Fibroblast of lung (primary cell): ENCODE data around the gene PID1.

Experiments
- EZH2 ChIP-seq: IDR thresholded peaks from 2 replicates; pipeline ENCODE4 v1.5.1; 2012; ENCODE audit warnings: low read length, control low read depth, mild to moderate bottlenecking; ENCODE audit errors: missing control alignments
- TF ChIP-seq, protein P1 (sequence below), 2 donors: IDR thresholded peaks in 1 of 2; conservative IDR thresholded peaks in 1 of 2; 1 replicate in 1 of 2; 2 replicates in 1 of 2; pipeline ENCODE4 v1.5.1; 2011 to 2012; ENCODE audit warnings: low read length in 2 of 2, control low read depth in 1 of 2, inconsistent platforms in 1 of 2, low read depth in 1 of 2, mild to moderate bottlenecking in 1 of 2

DNA sequence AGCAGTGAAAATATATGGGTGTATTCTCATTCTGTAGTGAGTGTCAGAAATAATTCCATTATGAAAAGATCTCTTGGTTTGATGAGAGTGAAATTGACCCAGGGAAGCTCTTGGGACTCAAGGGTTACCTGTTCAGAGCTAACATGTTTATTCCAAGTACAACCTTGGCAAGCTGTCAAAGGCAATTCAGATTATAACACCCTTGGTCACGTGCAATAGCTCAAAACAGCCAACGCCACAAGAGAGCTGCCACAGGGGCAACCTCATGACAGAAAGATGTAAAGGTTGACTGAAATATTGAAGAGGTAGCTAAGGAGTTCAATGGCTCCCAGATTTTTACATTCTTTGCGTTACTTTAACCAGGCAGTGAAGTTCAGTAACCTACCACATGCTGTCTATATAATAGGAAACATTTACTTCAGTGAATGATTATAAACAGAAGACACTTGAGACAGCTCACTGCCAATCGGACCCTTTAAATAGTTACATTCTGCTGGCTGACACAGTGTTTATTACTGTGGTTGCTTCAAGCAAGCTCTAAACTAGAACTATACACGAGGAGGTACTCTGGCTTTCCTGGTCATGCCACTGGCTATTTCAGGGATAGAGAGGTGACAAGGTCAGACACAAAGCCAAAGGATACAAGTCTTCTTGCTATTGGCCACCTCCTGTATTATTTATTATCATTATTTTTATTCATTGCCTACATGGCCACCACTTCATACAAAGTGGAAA lies 187.3 kb downstream of the PID1 start:
- TF ChIP-seq, protein P1, sequence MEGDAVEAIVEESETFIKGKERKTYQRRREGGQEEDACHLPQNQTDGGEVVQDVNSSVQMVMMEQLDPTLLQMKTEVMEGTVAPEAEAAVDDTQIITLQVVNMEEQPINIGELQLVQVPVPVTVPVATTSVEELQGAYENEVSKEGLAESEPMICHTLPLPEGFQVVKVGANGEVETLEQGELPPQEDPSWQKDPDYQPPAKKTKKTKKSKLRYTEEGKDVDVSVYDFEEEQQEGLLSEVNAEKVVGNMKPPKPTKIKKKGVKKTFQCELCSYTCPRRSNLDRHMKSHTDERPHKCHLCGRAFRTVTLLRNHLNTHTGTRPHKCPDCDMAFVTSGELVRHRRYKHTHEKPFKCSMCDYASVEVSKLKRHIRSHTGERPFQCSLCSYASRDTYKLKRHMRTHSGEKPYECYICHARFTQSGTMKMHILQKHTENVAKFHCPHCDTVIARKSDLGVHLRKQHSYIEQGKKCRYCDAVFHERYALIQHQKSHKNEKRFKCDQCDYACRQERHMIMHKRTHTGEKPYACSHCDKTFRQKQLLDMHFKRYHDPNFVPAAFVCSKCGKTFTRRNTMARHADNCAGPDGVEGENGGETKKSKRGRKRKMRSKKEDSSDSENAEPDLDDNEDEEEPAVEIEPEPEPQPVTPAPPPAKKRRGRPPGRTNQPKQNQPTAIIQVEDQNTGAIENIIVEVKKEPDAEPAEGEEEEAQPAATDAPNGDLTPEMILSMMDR (conservative IDR thresholded peaks at IDR 0.05 in 1 of 2, IDR thresholded peaks at IDR 0.05 in 1 of 2; ENCODE audit: low read depth in 1 of 2, low read length in 2 of 2): no peak
- no peak for TF ChIP-seq EZH2
